ENCODE results near the gene ATG2B. TPM values are rescaled to one million over a fixed set of nuclear protein-coding genes. Genes with fewer than 3 reads are reported as not detected.

ATG2B gene
- total RNA-seq, 2 experiments from 2014 or later, result 16.3 to 17.4 TPM

GRCh38 chr14:96324219-96324618 is 38.9 kb downstream of the ATG2B start:
- Mint-ChIP-seq H3K36me3 (ENCODE audit: low read depth) (peaks cover 18% of the 10 kb centered on the region), H3K4me1 (peaks cover 5% of the 10 kb centered on the region), H3K27me3 (no peaks in the 10 kb centered on the region), H3K27ac (no peak overlapping the region), H3K4me3 (no peak overlapping the region), H3K9me3 (no peaks in the 10 kb centered on the region)
- ChIA-PET CTCF (no interaction called here), POLR2A (no interaction called here)
- DNase-seq, result no peak

GRCh38 chr14:96320605-96321004 is 42.5 kb downstream of the ATG2B start:
- H3K4me3 Mint-ChIP-seq, result no peak overlapping the region
- H3K4me1 Mint-ChIP-seq, result peaks cover 5% of the 10 kb centered on the region
- H3K36me3 Mint-ChIP-seq (ENCODE audit: low read depth), result peaks cover 24% of the 10 kb centered on the region
- no peaks in the 10 kb centered on the region for H3K9me3 Mint-ChIP-seq
- ChIA-PET CTCF (no interaction called here), POLR2A (interaction anchor here (1.0 kb wide), 1 partner anchor 42 kb away, joined by 4 read pairs; the partner anchor contains the start of gene ATG2B)
- no peak for DNase-seq
- H3K27ac Mint-ChIP-seq, result no peak overlapping the region
- no peaks in the 10 kb centered on the region for H3K27me3 Mint-ChIP-seq

DNA sequence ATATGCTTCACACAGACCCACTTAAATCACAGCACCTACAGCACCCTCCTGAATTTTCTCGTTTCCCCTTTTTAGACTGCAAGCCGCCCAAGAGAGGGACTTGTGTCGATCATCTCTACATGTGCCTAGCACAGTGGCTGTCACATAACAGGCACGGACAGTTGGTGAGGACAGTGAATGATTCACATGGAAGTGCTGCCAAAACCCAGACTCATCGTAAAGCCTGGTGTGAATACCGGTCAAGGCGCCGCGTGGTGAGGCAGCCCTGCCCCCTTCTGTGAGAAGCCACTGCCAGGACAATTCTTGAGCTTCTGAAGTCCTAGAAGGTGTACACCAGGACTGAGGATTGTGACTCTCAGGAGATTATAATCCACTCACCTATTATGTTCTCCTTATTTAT is 44.3 kb downstream of the ATG2B start:
- H3K9me3 Mint-ChIP-seq, result no peaks in the 10 kb centered on the region
- no peak overlapping the region for H3K4me3 Mint-ChIP-seq
- no peaks in the 10 kb centered on the region for H3K27me3 Mint-ChIP-seq
- peaks cover 25% of the 10 kb centered on the region for H3K36me3 Mint-ChIP-seq (ENCODE audit: low read depth)
- CTCF ChIA-PET, result interaction anchor here (0.7 kb wide), 1 partner anchor 11 kb away, joined by 3 read pairs; no protein-coding TSS in a partner anchor
- POLR2A ChIA-PET, result no interaction called here
- H3K4me1 Mint-ChIP-seq, result peaks cover 5% of the 10 kb centered on the region
- no peak for DNase-seq
- H3K27ac Mint-ChIP-seq, result no peak overlapping the region

- CTCF ChIA-PET, result no interaction called here
- DNase-seq, result no peak
- H3K4me1 Mint-ChIP-seq, result peaks cover 5% of the 10 kb centered on the region
- no peaks in the 10 kb centered on the region for H3K9me3 Mint-ChIP-seq
- no peak overlapping the region for H3K4me3 Mint-ChIP-seq
- POLR2A ChIA-PET, result no interaction called here
- no peak overlapping the region for H3K27ac Mint-ChIP-seq
- no peaks in the 10 kb centered on the region for H3K27me3 Mint-ChIP-seq
- peaks cover 22% of the 10 kb centered on the region for H3K36me3 Mint-ChIP-seq (ENCODE audit: low read depth)
Observed at GRCh38 chr14:96316087-96316486, 47.1 kb downstream of the ATG2B start.

- H3K4me3 Mint-ChIP-seq, result no peak overlapping the region
- no peaks in the 10 kb centered on the region for H3K9me3 Mint-ChIP-seq
- H3K27me3 Mint-ChIP-seq, result no peaks in the 10 kb centered on the region
- CTCF ChIA-PET, result no interaction called here
- POLR2A ChIA-PET, result no interaction called here
- no peaks in the 10 kb centered on the region for H3K4me1 Mint-ChIP-seq
- no peak overlapping the region for H3K27ac Mint-ChIP-seq
- DNase-seq, result no peak
- H3K36me3 Mint-ChIP-seq (ENCODE audit: low read depth), result peaks cover 33% of the 10 kb centered on the region
Observed at GRCh38 chr14:96310906-96311305, 52.2 kb downstream of the ATG2B start.

GRCh38 chr14:96309896-96310330 is 53.2 kb downstream of the ATG2B start:
- CTCF ChIA-PET, result no interaction called here

DNA sequence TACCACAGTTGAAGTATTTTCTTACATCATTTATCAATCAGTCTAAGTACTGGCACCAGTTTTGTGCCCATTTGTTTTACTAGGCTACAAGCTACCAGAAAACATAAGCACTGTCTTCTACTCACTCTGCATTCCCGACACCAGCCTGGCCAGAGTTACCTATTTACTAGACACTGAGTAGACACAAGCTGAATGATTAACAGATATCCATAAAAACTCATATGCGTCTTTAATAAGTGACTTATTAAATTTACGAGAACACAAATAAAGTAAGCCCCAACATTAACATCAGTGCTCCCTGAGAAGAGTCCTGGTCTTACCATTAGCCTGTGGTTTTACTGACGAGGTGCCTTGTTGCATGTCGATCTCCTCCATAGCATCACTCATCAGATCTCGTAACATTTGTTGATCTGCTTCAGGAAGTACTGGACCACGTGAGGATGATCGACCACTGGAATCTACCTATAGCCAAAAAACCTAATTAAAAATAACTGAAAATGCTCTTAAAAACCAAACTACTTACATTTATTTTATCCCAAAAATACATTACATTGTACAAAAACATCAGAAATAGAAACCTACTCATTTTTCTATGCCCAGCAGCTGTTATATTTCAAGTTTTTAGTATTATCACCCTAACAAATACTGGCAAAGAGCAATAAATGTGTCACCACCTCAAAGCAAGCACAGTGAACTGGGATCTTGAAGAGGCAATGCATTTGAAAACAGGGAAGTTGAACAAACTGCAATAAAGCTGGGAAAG is 53.8 kb downstream of the ATG2B start:
- no peak overlapping the region for H3K27ac Mint-ChIP-seq
- H3K9me3 Mint-ChIP-seq, result no peaks in the 10 kb centered on the region
- POLR2A ChIA-PET, result no interaction called here
- H3K4me3 Mint-ChIP-seq, result no peak overlapping the region
- H3K4me1 Mint-ChIP-seq, result no peaks in the 10 kb centered on the region
- peaks cover 30% of the 10 kb centered on the region for H3K36me3 Mint-ChIP-seq (ENCODE audit: low read depth)
- DNase-seq, result no peak
- no peaks in the 10 kb centered on the region for H3K27me3 Mint-ChIP-seq
- CTCF ChIA-PET, result interaction anchor here (1.2 kb wide), 1 partner anchor 115 kb away, joined by 3 read pairs; no protein-coding TSS in a partner anchor

More at GRCh38 chr14:96309896-96310330, 53.2 kb downstream of the ATG2B start:
- POLR2A ChIA-PET, result no interaction called here
- no peak for DNase-seq
- H3K27me3 Mint-ChIP-seq, result no peaks in the 10 kb centered on the region
- peaks cover 27% of the 10 kb centered on the region for H3K36me3 Mint-ChIP-seq (ENCODE audit: low read depth)
- H3K4me3 Mint-ChIP-seq, result no peak overlapping the region
- H3K27ac Mint-ChIP-seq, result no peak overlapping the region
- no peaks in the 10 kb centered on the region for H3K4me1 Mint-ChIP-seq
- no peaks in the 10 kb centered on the region for H3K9me3 Mint-ChIP-seq

GRCh38 chr14:96307434-96307833 is 55.7 kb downstream of the ATG2B start:
- POLR2A ChIA-PET, result no interaction called here

GRCh38 chr14:96304956-96305355 is 58.2 kb downstream of the ATG2B start:
- H3K4me1 Mint-ChIP-seq, result no peaks in the 10 kb centered on the region
- H3K36me3 Mint-ChIP-seq (ENCODE audit: low read depth), result peaks cover 21% of the 10 kb centered on the region
- CTCF ChIA-PET, result interaction anchor here (0.6 kb wide), 1 partner anchor 521 kb away, joined by 3 read pairs; no protein-coding TSS in a partner anchor
- DNase-seq, result no peak
- no peaks in the 10 kb centered on the region for H3K27me3 Mint-ChIP-seq
- no peaks in the 10 kb centered on the region for H3K9me3 Mint-ChIP-seq
- POLR2A ChIA-PET, result no interaction called here
- H3K27ac Mint-ChIP-seq, result no peak overlapping the region
- H3K4me3 Mint-ChIP-seq, result no peak overlapping the region

More at GRCh38 chr14:96307434-96307833, 55.7 kb downstream of the ATG2B start:
- CTCF ChIA-PET, result interaction anchor here (0.9 to 1.4 kb wide), 3 partner anchors 10 to 16 kb away, joined by 3 read pairs; no protein-coding TSS in a partner anchor
- no peaks in the 10 kb centered on the region for H3K4me1 Mint-ChIP-seq
- no peak for DNase-seq
- no peak overlapping the region for H3K27ac Mint-ChIP-seq
- H3K36me3 Mint-ChIP-seq (ENCODE audit: low read depth), result peaks cover 21% of the 10 kb centered on the region
- H3K9me3 Mint-ChIP-seq, result no peaks in the 10 kb centered on the region
- no peak overlapping the region for H3K4me3 Mint-ChIP-seq
- H3K27me3 Mint-ChIP-seq, result no peaks in the 10 kb centered on the region

GRCh38 chr14:96303981-96304380 is 59.2 kb downstream of the ATG2B start:
- no peaks in the 10 kb centered on the region for H3K27me3 Mint-ChIP-seq
- no peaks in the 10 kb centered on the region for H3K9me3 Mint-ChIP-seq
- H3K4me1 Mint-ChIP-seq, result no peaks in the 10 kb centered on the region
- ChIA-PET POLR2A (no interaction called here), CTCF (no interaction called here)
- DNase-seq, result no peak
- peaks cover 16% of the 10 kb centered on the region for H3K36me3 Mint-ChIP-seq (ENCODE audit: low read depth)
- no peak overlapping the region for H3K4me3 Mint-ChIP-seq
- no peak overlapping the region for H3K27ac Mint-ChIP-seq

DNA sequence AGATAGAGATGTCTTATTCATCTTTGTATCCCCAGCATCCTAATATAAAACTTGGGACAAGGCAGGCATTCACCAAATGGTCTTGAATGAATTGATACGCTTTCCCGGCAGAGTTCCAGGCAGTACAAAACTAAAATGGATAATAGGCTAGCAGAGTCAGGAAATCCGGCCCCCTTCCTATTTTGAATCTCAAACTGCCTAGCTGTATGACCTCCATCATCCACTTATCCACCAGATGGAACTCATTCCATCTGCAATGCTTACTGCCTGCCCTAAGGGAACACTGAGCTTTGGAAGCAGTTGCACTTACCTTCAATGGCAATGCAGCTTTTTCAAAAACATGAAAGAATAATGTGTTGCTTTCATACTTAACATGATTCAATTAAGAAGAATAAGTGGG is 63.7 kb downstream of the ATG2B start:
- CTCF ChIA-PET, result interaction anchor here (1.2 kb wide), 1 partner anchor 12 kb away, joined by 3 read pairs; no protein-coding TSS in a partner anchor
- DNase-seq, result no peak
- H3K36me3 Mint-ChIP-seq (ENCODE audit: low read depth), result peaks cover 5% of the 10 kb centered on the region
- POLR2A ChIA-PET, result no interaction called here
- H3K9me3 Mint-ChIP-seq, result no peaks in the 10 kb centered on the region
- no peaks in the 10 kb centered on the region for H3K27me3 Mint-ChIP-seq
- no peak overlapping the region for H3K4me3 Mint-ChIP-seq
- no peaks in the 10 kb centered on the region for H3K4me1 Mint-ChIP-seq
- H3K27ac Mint-ChIP-seq, result no peak overlapping the region

GRCh38 chr14:96297997-96298515 is 65.1 kb downstream of the ATG2B start:
- peaks cover 3% of the 10 kb centered on the region for H3K36me3 Mint-ChIP-seq (ENCODE audit: low read depth)
- ChIA-PET CTCF (interaction anchor here (1.2 to 2.3 kb wide), 6 partner anchors 10 to 126 kb away, joined by 3 to 11 read pairs (median 4); no protein-coding TSS in a partner anchor), POLR2A (no interaction called here)
- H3K4me1 Mint-ChIP-seq, result no peaks in the 10 kb centered on the region
- DNase-seq, result no peak
- no peaks in the 10 kb centered on the region for H3K9me3 Mint-ChIP-seq
- H3K27ac Mint-ChIP-seq, result no peak overlapping the region
- no peaks in the 10 kb centered on the region for H3K27me3 Mint-ChIP-seq
- H3K4me3 Mint-ChIP-seq, result no peak overlapping the region

DNA sequence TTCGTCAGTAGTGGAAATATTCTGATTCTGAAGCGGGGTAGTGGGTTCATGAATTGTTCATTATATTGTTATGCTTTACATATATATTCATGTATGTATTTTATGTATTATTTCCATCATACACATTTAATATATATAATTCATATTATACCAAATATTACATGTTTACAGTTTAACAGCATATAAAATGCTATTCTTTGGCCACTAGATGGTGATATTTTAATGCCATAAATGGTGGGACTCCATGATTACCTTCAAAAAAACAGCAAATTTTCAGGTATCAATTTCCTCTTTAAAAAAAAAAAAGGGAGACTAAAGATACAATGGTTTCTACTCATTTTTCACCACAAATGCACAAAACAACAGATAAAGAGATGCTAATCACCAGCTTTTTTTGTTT is 66.1 kb downstream of the ATG2B start:
- ChIA-PET POLR2A (no interaction called here), CTCF (interaction anchor here (1.2 to 2.3 kb wide), 7 partner anchors 10 to 127 kb away, joined by 3 to 11 read pairs (median 3); no protein-coding TSS in a partner anchor)
- no peaks in the 10 kb centered on the region for H3K4me1 Mint-ChIP-seq
- no peaks in the 10 kb centered on the region for H3K9me3 Mint-ChIP-seq
- no peak for DNase-seq
- peaks cover 3% of the 10 kb centered on the region for H3K36me3 Mint-ChIP-seq (ENCODE audit: low read depth)
- no peak overlapping the region for H3K27ac Mint-ChIP-seq
- no peak overlapping the region for H3K4me3 Mint-ChIP-seq
- H3K27me3 Mint-ChIP-seq, result no peaks in the 10 kb centered on the region

- Mint-ChIP-seq H3K4me3 (no peak overlapping the region), H3K27me3 (no peaks in the 10 kb centered on the region), H3K36me3 (ENCODE audit: low read depth) (no peaks in the 10 kb centered on the region), H3K27ac (no peak overlapping the region), H3K9me3 (no peaks in the 10 kb centered on the region), H3K4me1 (no peaks in the 10 kb centered on the region)
- ChIA-PET CTCF (no interaction called here), POLR2A (no interaction called here)
- no peak for DNase-seq
Observed at GRCh38 chr14:96294246-96294645, 68.9 kb downstream of the ATG2B start.

Data from activated CD4-positive, alpha-beta memory T cell treated with anti-CD3 and anti-CD28 coated beads, Interleukin-2, amount 10 ng/mL, durations not matched to agents 7 days and 5 days (primary cell).